Measurements from ENCODE around the gene KCNMA1. TPM values are rescaled to one million over a fixed set of nuclear protein-coding genes. Genes with fewer than 3 reads are reported as not detected.

Gene KCNMA1
- total and polyA plus RNA-seq, 9 of the 15 experiments (the other 6 are each of a cell fraction or from before 2014, with no cell fraction given) = 0.01 to 0.95 (median 0.15) TPM; not detected in 4

- no peak for TF ChIP-seq CHD7 (IDR thresholded peaks at IDR 0.05; ENCODE audit: low read depth, low read length)
- TF ChIP-seq USF1 (CRISPR knock-in tag; IDR thresholded peaks at IDR 0.05) = no peak
- no peak for TF ChIP-seq CREM (IDR thresholded peaks at IDR 0.05; ENCODE audit: low read depth)
- no peak for TF ChIP-seq STAT6 (CRISPR knock-in tag; IDR thresholded peaks at IDR 0.05)
- no peak for TF ChIP-seq CREBBP (IDR thresholded peaks at IDR 0.05; ENCODE audit: low read depth, low read length)
- no peak for TF ChIP-seq HDAC3 (IDR thresholded peaks at IDR 0.05; ENCODE audit: borderline replicate concordance, partially characterized antibody)
- no peak for TF ChIP-seq ZNF277 (CRISPR knock-in tag; IDR thresholded peaks at IDR 0.05; ENCODE audit: borderline replicate concordance)
- no peak for TF ChIP-seq BACH1 (tag; IDR thresholded peaks at IDR 0.05)
- no peak for TF ChIP-seq GATA2 (CRISPR knock-in tag; IDR thresholded peaks at IDR 0.05)
- no peak for TF ChIP-seq U2AF1 (optimal IDR thresholded peaks at IDR 0.05; ENCODE audit: low read depth, low read length)
- TF ChIP-seq JUNB (CRISPR knock-in tag; conservative IDR thresholded peaks at IDR 0.05) = no peak
Measured at GRCh38 chr10:77673515-77674140, 36.0 kb upstream of the KCNMA1 start (continued).
